OCI-LY3 (cell line): ENCODE measurements around the gene ARHGEF4.

Experiments used
- EZH2phosphoT487 ChIP-seq: fragments of 200-600 bp; shearing (Covaris generic); IDR thresholded peaks from 2 replicates; pipeline ENCODE4 v1.6.1; 2018; ENCODE audit warnings: antibody characterized with exemption, mixed run types, low read depth
- TF ChIP-seq, protein P1 (sequence below): fragments of 200-600, 300-600 bp; sonication (generic); IDR thresholded peaks from 2 replicates; pipeline ENCODE4 v1.5.1; 2014; ENCODE audit warnings: antibody characterized with exemption, low read length, low read depth

DNA sequence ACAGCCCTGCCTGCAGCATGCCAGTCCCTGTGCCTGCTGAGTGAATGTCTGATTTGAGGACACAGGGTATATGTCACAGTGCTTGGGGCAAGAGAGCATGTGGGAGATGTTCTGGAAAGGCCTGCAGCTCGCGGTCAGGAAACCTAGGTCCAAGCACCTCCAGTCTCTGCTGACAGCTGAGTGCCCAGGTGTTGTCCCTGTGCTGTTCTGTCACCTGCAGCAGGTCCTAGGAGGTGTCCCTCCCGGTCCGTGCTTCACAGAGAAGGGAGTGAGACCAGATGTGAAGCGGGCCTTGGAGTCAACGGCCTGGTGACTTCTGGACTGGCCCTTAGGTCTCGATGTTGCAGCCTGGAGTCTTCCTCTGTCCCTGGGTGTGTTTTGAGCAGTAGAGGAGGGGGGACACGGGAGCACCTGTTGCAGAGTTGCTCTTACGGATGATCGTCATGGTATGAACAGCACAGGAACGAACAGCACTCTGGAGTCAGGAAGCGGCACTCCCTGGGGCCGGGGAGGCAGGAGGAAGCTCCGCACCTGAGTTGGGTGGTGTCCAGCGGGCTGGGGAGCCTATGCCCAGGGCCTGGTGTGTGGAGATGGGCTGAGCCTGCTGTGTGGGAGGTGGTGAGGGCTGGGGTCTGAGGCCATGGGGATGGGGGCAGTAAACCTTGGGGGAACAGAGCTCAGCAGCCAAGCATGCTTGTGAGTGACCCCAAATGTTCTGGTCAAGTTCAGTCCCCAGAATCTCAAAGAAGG is 21.6 kb upstream of the ARHGEF4 start:
- TF ChIP-seq, protein P1, sequence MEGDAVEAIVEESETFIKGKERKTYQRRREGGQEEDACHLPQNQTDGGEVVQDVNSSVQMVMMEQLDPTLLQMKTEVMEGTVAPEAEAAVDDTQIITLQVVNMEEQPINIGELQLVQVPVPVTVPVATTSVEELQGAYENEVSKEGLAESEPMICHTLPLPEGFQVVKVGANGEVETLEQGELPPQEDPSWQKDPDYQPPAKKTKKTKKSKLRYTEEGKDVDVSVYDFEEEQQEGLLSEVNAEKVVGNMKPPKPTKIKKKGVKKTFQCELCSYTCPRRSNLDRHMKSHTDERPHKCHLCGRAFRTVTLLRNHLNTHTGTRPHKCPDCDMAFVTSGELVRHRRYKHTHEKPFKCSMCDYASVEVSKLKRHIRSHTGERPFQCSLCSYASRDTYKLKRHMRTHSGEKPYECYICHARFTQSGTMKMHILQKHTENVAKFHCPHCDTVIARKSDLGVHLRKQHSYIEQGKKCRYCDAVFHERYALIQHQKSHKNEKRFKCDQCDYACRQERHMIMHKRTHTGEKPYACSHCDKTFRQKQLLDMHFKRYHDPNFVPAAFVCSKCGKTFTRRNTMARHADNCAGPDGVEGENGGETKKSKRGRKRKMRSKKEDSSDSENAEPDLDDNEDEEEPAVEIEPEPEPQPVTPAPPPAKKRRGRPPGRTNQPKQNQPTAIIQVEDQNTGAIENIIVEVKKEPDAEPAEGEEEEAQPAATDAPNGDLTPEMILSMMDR, result no peak
- TF ChIP-seq EZH2phosphoT487, result no peak
